Mesothelial cell of epicardium (in vitro differentiated cells): ENCODE results near the gene ITPRID2. TPM values are rescaled to one million over a fixed set of nuclear protein-coding genes. Genes with fewer than 3 reads are reported as not detected.

Experiments
- DNase-seq, 2 experiments: peaks; one replicate each; pipeline ENCODE4 v3.0.0; 2021; ENCODE audit warnings: low spot score in 2 of 2; ENCODE audit not compliant: unreplicated experiment in 2 of 2
- H3K27ac Mint-ChIP-seq: 2 replicates; pipeline ENCODE4 v1.8.0; 2021; ENCODE audit warnings: mixed read lengths
- H3K27me3 Mint-ChIP-seq: 2 replicates; pipeline ENCODE4 v1.8.0; 2021; ENCODE audit warnings: low read depth, mixed read lengths
- H3K36me3 Mint-ChIP-seq: 2 replicates; pipeline ENCODE4 v1.8.0; 2021; ENCODE audit warnings: mixed read lengths
- H3K4me1 Mint-ChIP-seq: 2 replicates; pipeline ENCODE4 v1.8.0; 2021; ENCODE audit warnings: mixed read lengths
- H3K4me3 Mint-ChIP-seq: 2 replicates; pipeline ENCODE4 v1.8.0; 2021; ENCODE audit warnings: mild to moderate bottlenecking, moderate library complexity, mixed read lengths
- H3K9me3 Mint-ChIP-seq: 2 replicates; pipeline ENCODE4 v1.8.0; 2021; ENCODE audit warnings: mixed read lengths
- total RNA-seq: library from RNA; stranded (reverse); gene quantifications from 3 replicates; pipeline ENCODE4 v1.2.1, GENCODE V29; 2021
- TF ChIP-seq, protein P1 (sequence below): fragments of 200-600 bp; sonication (generic); IDR thresholded peaks from one replicate; pipeline ENCODE4 v1.5.0; 2021; ENCODE audit warnings: antibody characterized with exemption; ENCODE audit not compliant: unreplicated experiment

The ITPRID2 gene
- total RNA-seq, 1 donor from 2014 or later: 72.3 TPM

DNA sequence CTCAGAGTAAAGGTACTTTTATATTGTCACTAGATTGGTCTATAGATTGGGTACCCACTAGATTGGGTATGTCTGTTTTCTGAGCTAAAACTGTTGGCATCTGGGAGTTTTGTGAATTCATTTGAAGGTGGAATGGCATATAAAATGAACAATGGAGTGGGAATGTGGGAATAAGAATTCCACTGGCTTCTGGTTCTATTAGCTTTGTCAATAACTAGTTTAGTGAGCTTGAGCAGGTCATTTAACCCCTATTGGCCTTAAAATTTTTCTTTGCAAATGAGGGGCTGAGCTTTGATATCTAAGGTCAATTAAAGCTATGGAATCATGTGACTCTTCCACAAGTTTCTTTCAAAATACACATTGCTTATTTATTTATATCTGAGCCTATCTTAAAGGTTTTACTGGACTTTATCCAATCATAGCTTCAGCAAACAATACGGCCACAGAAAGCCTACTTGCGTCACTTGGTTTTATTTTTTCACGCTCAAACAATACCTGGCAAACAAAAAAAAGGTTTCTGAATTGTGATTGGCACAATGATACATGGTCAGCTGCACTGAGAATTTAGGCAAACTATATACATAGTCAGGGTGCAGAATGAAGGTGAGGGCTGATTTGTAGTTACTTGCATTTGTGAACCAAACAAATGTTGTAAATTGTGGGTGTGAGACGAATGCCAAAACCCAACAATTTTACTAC lies 28.8 kb upstream of the ITPRID2 start:
- TF ChIP-seq, protein P1, sequence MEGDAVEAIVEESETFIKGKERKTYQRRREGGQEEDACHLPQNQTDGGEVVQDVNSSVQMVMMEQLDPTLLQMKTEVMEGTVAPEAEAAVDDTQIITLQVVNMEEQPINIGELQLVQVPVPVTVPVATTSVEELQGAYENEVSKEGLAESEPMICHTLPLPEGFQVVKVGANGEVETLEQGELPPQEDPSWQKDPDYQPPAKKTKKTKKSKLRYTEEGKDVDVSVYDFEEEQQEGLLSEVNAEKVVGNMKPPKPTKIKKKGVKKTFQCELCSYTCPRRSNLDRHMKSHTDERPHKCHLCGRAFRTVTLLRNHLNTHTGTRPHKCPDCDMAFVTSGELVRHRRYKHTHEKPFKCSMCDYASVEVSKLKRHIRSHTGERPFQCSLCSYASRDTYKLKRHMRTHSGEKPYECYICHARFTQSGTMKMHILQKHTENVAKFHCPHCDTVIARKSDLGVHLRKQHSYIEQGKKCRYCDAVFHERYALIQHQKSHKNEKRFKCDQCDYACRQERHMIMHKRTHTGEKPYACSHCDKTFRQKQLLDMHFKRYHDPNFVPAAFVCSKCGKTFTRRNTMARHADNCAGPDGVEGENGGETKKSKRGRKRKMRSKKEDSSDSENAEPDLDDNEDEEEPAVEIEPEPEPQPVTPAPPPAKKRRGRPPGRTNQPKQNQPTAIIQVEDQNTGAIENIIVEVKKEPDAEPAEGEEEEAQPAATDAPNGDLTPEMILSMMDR: no peak
- H3K27ac Mint-ChIP-seq: no peak overlapping the region
- H3K4me3 Mint-ChIP-seq: no peak overlapping the region
- H3K27me3 Mint-ChIP-seq: no peaks in the 10 kb centered on the region
- H3K4me1 Mint-ChIP-seq: no peaks in the 10 kb centered on the region
- no peak for DNase-seq
- H3K9me3 Mint-ChIP-seq: no peaks in the 10 kb centered on the region
- no peaks in the 10 kb centered on the region for H3K36me3 Mint-ChIP-seq

- Mint-ChIP-seq H3K9me3 (no peaks in the 10 kb centered on the region), H3K27me3 (no peaks in the 10 kb centered on the region), H3K36me3 (no peaks in the 10 kb centered on the region), H3K27ac (no peak overlapping the region), H3K4me1 (peaks cover 8% of the 10 kb centered on the region), H3K4me3 (no peak overlapping the region)
- no peak for DNase-seq
- TF ChIP-seq, protein P1: no peak
Observed at GRCh38 chr2:181872178-181872577, 19.4 kb upstream of the ITPRID2 start.

- Mint-ChIP-seq H3K27ac (no peak overlapping the region), H3K36me3 (no peaks in the 10 kb centered on the region), H3K4me1 (peaks cover 8% of the 10 kb centered on the region), H3K4me3 (no peak overlapping the region), H3K27me3 (no peaks in the 10 kb centered on the region), H3K9me3 (no peaks in the 10 kb centered on the region)
- TF ChIP-seq, protein P1: no peak
- no peak for DNase-seq
Observed at GRCh38 chr2:181876614-181877063, 14.9 kb upstream of the ITPRID2 start.

GRCh38 chr2:181877181-181877664 lies 14.3 kb upstream of the ITPRID2 start:
- no peaks in the 10 kb centered on the region for H3K9me3 Mint-ChIP-seq
- H3K27ac Mint-ChIP-seq: no peak overlapping the region
- no peak overlapping the region for H3K4me3 Mint-ChIP-seq
- no peaks in the 10 kb centered on the region for H3K27me3 Mint-ChIP-seq
- no peak for DNase-seq
- TF ChIP-seq, protein P1: no peak
- no peaks in the 10 kb centered on the region for H3K36me3 Mint-ChIP-seq
- H3K4me1 Mint-ChIP-seq: peaks cover 14% of the 10 kb centered on the region

- H3K9me3 Mint-ChIP-seq: no peaks in the 10 kb centered on the region
- H3K27ac Mint-ChIP-seq: no peak overlapping the region
- TF ChIP-seq, protein P1: no peak
- H3K27me3 Mint-ChIP-seq: no peaks in the 10 kb centered on the region
- H3K4me3 Mint-ChIP-seq: no peak overlapping the region
- H3K36me3 Mint-ChIP-seq: no peaks in the 10 kb centered on the region
- DNase-seq: no peak
- H3K4me1 Mint-ChIP-seq: peaks cover 14% of the 10 kb centered on the region
Observed at GRCh38 chr2:181878448-181878847, 13.1 kb upstream of the ITPRID2 start.
